Type B pancreatic cell (in vitro differentiated cells): ENCODE measurements around the gene NAA16. TPM values are rescaled to one million over a fixed set of nuclear protein-coding genes. Genes with fewer than 3 reads are reported as not detected.
"Not testable (repeated sequence)": the region's sequence is repeated elsewhere in the genome, so short reads cannot be mapped to it uniquely, and the experiment has no call there.

Experiments used
- DNase-seq: peaks from one replicate; pipeline ENCODE4 v3.0.0; 2021; ENCODE audit warnings: mixed read lengths; ENCODE audit not compliant: unreplicated experiment; ENCODE audit errors: extremely low spot score
- H3K27ac Mint-ChIP-seq: 2 replicates; pipeline ENCODE4 v1.8.0; 2021; ENCODE audit warnings: mild to moderate bottlenecking, mixed read lengths
- H3K27me3 Mint-ChIP-seq: 2 replicates; pipeline ENCODE4 v1.8.0; 2021; ENCODE audit warnings: mixed read lengths
- H3K36me3 Mint-ChIP-seq: 2 replicates; pipeline ENCODE4 v1.8.0; 2021; ENCODE audit warnings: mixed read lengths
- H3K4me1 Mint-ChIP-seq: one replicate; pipeline ENCODE4 v1.8.0; 2021; ENCODE audit warnings: mixed read lengths; ENCODE audit not compliant: unreplicated experiment
- H3K4me3 Mint-ChIP-seq: 2 replicates; pipeline ENCODE4 v1.8.0; 2021; ENCODE audit warnings: mild to moderate bottlenecking, mixed read lengths
- H3K9me3 Mint-ChIP-seq: 2 replicates; pipeline ENCODE4 v1.8.0; 2021; ENCODE audit warnings: mixed read lengths
- total RNA-seq: library from RNA; stranded (reverse); gene quantifications from 2 replicates; pipeline ENCODE4 v1.2.1, GENCODE V29; 2021; ENCODE audit warnings: low replicate concordance
- TF ChIP-seq, protein P1 (sequence below): fragments of 200-600 bp; sonication (generic); conservative IDR thresholded peaks from 2 replicates; pipeline ENCODE4 v1.5.0; 2021; ENCODE audit warnings: antibody characterized with exemption, mild to moderate bottlenecking

Gene NAA16
- total RNA-seq, 1 donor from 2014 or later = 44.6 TPM

DNA sequence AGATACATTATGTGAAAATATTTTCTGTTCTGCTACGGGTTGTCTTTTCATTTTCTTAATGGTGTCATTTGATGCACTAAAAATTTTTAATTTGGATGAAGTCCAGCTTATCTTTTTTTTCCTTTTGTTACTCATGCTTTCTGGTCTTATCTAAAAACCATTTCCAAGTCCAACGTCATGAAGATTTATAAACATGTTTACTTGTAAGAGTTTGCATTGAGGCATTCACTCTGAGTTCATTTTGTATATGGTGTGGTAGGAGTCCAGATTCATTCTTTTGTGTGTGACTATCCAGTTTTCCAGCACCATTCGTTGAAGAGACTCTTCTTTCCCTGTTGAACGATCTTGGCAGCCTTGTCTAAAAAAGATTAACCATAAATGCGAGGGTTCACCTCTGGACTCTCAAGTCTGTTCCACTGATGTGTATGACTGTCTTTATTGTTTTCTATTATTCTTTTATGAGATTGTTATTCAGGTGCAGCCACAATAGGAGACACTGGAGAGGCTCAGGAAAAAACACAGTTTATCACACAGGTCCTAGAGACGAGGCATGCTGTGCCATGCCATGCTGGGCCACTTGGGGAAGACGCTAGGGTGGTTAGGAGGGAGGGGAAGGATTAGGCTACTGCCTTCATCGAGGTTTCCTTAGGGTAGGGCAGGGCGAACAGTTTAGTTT, 35.0 kb downstream of the NAA16 start:
- Mint-ChIP-seq H3K9me3 (no peaks in the 10 kb centered on the region), H3K27me3 (no peaks in the 10 kb centered on the region), H3K4me1 (no peaks in the 10 kb centered on the region), H3K4me3 (no peak overlapping the region), H3K36me3 (peaks cover 47% of the 10 kb centered on the region), H3K27ac (no peak overlapping the region)
- TF ChIP-seq, protein P1, sequence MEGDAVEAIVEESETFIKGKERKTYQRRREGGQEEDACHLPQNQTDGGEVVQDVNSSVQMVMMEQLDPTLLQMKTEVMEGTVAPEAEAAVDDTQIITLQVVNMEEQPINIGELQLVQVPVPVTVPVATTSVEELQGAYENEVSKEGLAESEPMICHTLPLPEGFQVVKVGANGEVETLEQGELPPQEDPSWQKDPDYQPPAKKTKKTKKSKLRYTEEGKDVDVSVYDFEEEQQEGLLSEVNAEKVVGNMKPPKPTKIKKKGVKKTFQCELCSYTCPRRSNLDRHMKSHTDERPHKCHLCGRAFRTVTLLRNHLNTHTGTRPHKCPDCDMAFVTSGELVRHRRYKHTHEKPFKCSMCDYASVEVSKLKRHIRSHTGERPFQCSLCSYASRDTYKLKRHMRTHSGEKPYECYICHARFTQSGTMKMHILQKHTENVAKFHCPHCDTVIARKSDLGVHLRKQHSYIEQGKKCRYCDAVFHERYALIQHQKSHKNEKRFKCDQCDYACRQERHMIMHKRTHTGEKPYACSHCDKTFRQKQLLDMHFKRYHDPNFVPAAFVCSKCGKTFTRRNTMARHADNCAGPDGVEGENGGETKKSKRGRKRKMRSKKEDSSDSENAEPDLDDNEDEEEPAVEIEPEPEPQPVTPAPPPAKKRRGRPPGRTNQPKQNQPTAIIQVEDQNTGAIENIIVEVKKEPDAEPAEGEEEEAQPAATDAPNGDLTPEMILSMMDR = no peak
- no peak for DNase-seq

DNA sequence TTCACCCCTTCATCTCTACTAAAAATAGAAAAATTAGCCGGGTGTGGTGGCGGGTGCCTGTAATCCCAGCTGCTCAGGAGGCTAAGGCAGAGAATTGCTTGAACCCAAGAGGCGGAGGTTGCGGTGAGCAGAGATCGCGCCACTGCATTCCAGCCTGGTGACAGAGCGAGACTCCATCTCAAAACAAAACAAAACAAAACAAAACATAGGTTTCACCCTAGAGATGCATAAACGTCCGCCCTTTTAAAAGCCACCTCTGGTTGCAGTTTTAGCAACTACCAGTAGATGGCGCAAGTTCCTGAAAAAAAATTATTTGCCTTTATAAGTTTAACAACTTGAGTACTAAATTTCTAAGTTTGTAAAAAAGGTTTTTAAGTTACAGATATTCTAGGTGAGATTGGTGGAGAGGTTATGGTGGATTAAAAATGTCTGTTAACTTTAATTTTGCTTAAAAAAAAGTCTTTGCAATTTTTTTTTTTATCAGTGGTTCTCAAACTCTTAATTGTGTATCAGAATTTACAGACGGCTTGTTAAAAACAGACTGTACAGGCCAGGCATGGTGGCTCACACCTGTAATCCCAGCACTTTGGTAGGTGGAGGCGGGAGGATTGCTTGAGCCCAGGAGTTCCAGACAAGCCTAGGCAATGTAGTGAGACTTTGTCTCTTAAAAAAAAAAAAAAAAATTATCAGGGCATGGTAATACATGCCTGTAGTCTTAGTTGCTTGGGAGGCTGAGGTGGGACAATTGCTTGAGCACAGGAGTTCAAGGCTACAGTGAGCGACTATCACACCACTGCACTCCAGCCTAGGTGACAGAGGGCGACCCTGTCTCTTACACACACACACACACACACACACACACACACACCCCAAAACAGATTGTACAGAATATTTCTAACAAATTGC, 42.1 kb downstream of the NAA16 start:
- TF ChIP-seq, protein P1 = peak; percentile 93
- Mint-ChIP-seq H3K4me1 (no peaks in the 10 kb centered on the region), H3K9me3 (no peaks in the 10 kb centered on the region), H3K4me3 (no peak overlapping the region), H3K36me3 (peaks cover 31% of the 10 kb centered on the region), H3K27ac (peak overlapping the region; percentile 49), H3K27me3 (no peaks in the 10 kb centered on the region)
- no peak for DNase-seq

- TF ChIP-seq, protein P1 = no peak
- Mint-ChIP-seq H3K27me3 (no peaks in the 10 kb centered on the region), H3K4me3 (no peak overlapping the region), H3K9me3 (no peaks in the 10 kb centered on the region), H3K4me1 (no peaks in the 10 kb centered on the region), H3K36me3 (peaks cover 23% of the 10 kb centered on the region), H3K27ac (no peak overlapping the region)
- DNase-seq = no peak
Measured at GRCh38 chr13:41354416-41354815, 43.3 kb downstream of the NAA16 start.

DNA sequence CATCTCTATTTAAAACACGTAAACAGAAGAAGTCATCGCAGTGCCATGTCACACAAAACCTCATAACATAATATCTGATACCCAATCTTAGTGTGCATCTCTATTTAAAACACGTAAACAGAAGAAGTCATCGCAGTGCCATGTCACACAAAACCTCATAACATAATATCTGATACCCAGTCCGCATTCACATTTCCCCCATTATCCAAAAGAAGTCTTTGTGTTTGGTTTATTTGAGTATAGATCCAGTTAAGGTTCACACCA, 45.2 kb downstream of the NAA16 start:
- not testable (repeated sequence) for H3K9me3 Mint-ChIP-seq, H3K27me3 Mint-ChIP-seq, H3K4me3 Mint-ChIP-seq, DNase-seq, H3K4me1 Mint-ChIP-seq
- Mint-ChIP-seq H3K27ac (peak overlapping the region; percentile 4), H3K36me3 (peaks cover 27% of the 10 kb centered on the region)

GRCh38 chr13:41356786-41357185, 45.7 kb downstream of the NAA16 start:
- H3K4me3 Mint-ChIP-seq = no peak overlapping the region
- H3K27ac Mint-ChIP-seq = peak overlapping the region; percentile 4
- no peaks in the 10 kb centered on the region for H3K9me3 Mint-ChIP-seq
- no peaks in the 10 kb centered on the region for H3K27me3 Mint-ChIP-seq
- H3K36me3 Mint-ChIP-seq = peaks cover 32% of the 10 kb centered on the region
- no peak for DNase-seq
- TF ChIP-seq, protein P1 = no peak
- H3K4me1 Mint-ChIP-seq = no peaks in the 10 kb centered on the region

DNA sequence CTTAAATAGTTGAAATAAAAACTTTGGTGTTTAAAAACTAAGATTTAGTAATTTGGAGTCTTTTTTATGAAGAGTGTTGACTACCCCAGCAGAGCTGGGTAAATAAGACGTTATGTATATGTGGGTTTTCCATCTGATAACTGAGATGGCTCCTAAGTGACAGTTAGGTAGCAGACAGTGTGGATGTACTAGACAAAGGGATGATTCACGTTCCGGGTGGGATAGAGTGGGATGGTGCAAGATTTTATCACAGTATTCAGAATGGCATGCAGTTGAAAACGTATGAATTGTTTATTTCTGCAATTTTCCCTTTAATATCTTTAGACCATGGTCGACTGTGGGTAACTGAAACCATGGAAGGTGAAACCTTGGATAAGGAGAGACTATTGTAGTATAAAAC, 50.4 kb downstream of the NAA16 start:
- no peaks in the 10 kb centered on the region for H3K4me1 Mint-ChIP-seq
- no peaks in the 10 kb centered on the region for H3K27me3 Mint-ChIP-seq

More for the DNA sequence above, 50.4 kb downstream of the NAA16 start:
- Mint-ChIP-seq H3K27ac (no peak overlapping the region), H3K36me3 (peaks cover 50% of the 10 kb centered on the region), H3K4me3 (no peak overlapping the region), H3K9me3 (no peaks in the 10 kb centered on the region)
- TF ChIP-seq, protein P1 = no peak
- no peak for DNase-seq
